NCI-H2227 (cell line): ENCODE data around the gene CXXC5.
"Not testable (repeated sequence)": the region's sequence is repeated elsewhere in the genome, so short reads cannot be mapped to it uniquely, and the experiment has no call there.

Source experiments
- DNase-seq: peaks from one replicate; lab custom pipeline; 2025; ENCODE audit not compliant: unreplicated experiment; lab: John Stamatoyannopoulos, UW

CXXC5 gene

GRCh38 chr5:139708877-139709581 lies 60.9 kb downstream of the CXXC5 start:
- peak; percentile 84 for DNase-seq

GRCh38 chr5:139709582-139710318 lies 61.6 kb downstream of the CXXC5 start:
- no peak for DNase-seq

GRCh38 chr5:139710319-139711066 lies 62.3 kb downstream of the CXXC5 start:
- peak; percentile 84 for DNase-seq

- peak; percentile 74 for DNase-seq
Observed at GRCh38 chr5:139711067-139711905, 63.1 kb downstream of the CXXC5 start.

DNA sequence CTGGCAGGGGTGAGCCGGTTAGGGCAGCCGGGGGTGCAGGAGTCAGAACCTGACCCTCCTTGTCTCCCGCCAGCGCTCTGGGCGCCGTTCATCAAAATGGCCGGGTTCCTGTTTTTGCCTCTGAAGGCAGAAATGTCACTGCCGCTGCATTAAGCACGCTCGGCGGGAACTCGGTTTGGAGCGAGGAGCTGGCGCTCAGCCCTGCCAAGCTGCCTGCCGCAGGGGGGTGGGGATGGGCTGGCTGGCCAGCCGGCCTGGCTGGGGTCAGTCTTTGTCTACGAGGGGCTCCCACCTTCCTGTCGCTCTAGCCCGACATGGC lies 63.7 kb downstream of the CXXC5 start:
- DNase-seq, result peak; percentile 61

DNA sequence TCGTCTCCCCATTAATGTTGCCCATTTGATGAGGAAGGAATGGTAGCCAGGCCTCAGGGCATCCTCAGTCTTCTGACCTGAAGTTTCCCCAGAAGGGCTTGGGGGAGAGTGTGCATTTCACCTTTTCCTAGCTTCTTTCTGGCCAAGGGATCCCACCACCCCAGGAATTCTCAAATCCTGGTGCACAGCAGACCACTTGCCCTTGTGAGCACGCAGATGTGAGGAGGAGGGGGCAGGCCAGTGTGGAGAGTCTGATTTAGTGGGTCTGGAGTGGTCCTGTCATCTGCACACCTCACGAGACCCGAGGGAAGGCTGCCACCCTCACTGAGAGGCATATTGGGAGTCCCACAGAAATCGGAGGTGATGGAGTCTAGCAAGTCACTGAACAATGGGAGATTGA lies 64.3 kb downstream of the CXXC5 start:
- DNase-seq, result no peak

- DNase-seq, result not testable (repeated sequence)
Observed at GRCh38 chr5:139713898-139714297, 65.7 kb downstream of the CXXC5 start.

- DNase-seq, result no peak
Observed at GRCh38 chr5:139717221-139717620, 69.1 kb downstream of the CXXC5 start.

DNA sequence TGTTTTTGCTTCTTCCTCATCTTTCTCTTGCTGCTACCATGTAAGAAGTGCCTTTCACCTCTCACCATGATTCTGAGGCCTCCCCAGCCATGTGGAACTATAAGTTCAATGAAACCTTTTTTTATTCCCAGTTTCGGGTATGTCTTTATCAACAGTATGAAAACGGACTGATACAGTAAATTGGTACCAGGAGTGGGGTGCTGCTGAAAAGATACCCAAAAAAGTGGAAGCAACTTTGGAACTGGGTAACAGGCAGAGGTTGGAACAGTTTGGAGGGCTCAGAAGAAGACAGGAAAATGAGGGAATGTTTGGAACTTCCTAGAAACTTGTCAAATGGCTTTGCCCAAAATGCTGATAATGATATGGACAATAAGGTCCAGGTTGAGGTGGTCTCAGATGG lies 70.3 kb downstream of the CXXC5 start:
- not testable (repeated sequence) for DNase-seq

- DNase-seq, result not testable (repeated sequence)
Observed at GRCh38 chr5:139719970-139720369, 71.8 kb downstream of the CXXC5 start.

- DNase-seq, result no peak
Observed at GRCh38 chr5:139723986-139724587, 75.9 kb downstream of the CXXC5 start.

- DNase-seq, result no peak
Observed at GRCh38 chr5:139725073-139725830, 77.1 kb downstream of the CXXC5 start.

- peak; percentile 23 for DNase-seq
Observed at GRCh38 chr5:139726248-139726647, 78.1 kb downstream of the CXXC5 start.

DNA sequence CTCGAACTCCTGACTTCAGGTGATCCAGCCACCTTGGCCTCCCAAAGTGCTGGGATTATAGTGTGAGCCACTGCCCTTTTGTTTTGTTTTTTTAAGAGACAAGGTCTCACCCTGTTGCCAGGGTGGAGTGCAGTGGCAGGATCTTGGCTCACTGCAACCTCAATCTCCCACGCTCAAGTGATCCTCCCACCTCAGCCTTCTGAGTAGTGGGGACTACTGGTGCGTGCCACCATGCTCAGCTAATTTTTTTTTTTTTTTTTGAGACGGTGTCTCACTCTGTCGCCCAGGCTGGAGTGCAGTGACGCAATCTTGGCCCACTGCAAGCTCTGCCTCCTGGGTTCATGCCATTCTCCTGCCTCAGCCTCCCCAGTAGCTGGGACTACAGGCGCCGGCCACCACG lies 79.5 kb downstream of the CXXC5 start:
- DNase-seq, result not testable (repeated sequence)

DNA sequence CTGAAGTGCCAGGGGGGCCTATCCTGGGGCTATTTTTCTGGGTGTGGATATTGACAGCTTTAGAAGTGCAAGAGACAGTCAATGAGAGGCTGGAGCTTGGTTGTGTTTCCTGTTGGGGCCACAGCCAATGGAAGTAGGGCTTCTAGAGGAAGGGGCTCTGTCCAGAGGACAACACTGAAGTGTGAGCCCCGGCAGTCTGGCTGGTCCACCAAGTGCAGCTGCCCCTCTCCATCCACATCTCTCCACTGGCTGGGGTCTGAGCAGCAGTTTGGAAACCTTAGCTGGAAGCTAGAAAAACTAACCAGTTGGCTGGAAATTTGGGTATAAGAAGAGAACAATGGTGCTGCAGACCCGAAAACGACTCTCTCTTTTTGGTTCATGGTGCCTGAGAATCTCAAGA lies 83.1 kb downstream of the CXXC5 start:
- no peak for DNase-seq

GRCh38 chr5:139732019-139732418 lies 83.9 kb downstream of the CXXC5 start:
- DNase-seq, result no peak

DNA sequence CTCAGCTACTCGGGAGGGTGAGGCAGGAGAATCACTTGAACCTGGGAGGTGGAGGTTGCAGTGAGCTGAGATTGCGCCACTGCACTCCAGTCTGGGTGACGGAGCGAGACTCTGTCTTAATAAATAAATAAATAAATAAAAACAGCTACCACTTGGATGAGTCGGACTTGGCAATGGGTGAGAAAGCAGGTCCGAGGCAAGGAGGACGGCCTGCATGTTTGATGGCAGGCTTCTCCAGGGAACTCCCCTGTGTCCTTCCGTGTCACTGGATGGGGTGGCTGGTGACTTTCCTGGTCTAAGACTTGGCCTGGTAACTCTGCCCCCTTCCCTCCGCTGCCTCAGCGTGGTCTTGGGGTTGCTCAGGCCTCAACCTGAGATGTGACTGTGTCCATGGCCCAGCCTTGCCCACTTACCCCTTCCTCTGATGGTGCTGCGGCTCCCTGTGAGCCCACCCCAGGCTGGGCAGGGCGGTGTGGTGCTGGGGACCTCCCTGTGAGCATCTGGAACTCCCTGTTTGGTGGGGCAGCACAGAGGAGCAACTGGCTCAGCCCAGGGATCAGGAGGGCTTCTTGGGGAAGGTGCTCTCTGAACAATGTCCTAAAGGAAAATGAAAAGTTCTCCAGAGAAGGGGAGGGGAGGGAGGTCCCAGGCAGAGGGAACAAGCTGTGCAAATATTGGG lies 85.0 kb downstream of the CXXC5 start:
- no peak for DNase-seq
